ENCODE measurements around the gene CDKN2B-AS1. TPM values are rescaled to one million over a fixed set of nuclear protein-coding genes. Genes with fewer than 3 reads are reported as not detected.

CDKN2B-AS1 gene
- total and polyA plus RNA-seq, 3 donors from 2014 or later = 2.2 to 3.5 (median 3.0) TPM

DNA sequence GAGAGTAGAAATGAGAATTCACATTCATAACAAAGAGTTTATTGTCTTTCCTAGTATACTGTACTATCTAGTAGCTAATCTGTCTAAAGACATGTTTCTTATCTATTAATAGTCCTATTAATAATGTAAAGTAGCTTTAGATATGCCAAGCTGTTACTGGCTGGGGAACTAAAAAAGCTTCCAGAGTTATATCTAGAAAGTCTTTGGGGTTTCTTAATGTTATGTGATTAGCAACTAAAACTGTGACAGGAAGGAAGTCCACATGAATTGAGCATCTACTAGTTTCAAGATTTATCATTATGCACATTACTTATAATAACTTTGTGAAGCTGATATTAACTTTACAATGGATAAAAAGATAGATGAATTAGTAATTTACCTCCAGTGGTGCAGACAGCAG lies 137.2 kb downstream of the CDKN2B-AS1 start:
- Histone ChIP-seq H3K9me3 (no peaks in the 10 kb centered on the region), H3K36me3 (ENCODE audit: low read depth, missing control alignments) (no peaks in the 10 kb centered on the region)
- intact Hi-C loops (cut with DNase I; ENCODE audit: low total_unique reads) = no loop called here

DNA sequence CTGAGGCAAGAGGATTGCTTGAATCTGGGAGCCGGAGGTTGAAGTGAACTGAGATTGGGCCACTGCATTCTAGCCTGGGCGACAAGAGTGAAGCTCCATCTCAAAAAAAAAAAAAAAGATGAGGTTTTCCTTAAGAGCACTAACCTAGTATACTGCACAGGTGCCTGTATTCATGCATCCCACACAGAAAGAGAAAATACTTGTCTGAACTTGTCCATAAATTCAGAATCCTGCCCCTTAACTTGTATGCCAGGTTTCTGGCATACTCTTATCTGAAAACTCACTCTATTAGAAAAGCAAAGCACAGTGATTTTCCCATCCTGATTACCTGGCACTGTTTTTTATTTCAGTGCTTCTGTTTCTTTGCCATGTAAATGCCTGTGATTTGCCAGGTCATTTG lies 139.8 kb downstream of the CDKN2B-AS1 start:
- H3K27me3 ChIP-seq = no peaks in the 10 kb centered on the region
- H3K4me3 ChIP-seq = no peak overlapping the region
- WGBS, 2 donors = 79 to 80% methylated on average over 2 of the region's 2 CpGs
- no peaks in the 10 kb centered on the region for H3K9me3 ChIP-seq
- intact Hi-C loops (cut with DNase I; ENCODE audit: low total_unique reads) = no loop called here
- TF ChIP-seq, protein P1, sequence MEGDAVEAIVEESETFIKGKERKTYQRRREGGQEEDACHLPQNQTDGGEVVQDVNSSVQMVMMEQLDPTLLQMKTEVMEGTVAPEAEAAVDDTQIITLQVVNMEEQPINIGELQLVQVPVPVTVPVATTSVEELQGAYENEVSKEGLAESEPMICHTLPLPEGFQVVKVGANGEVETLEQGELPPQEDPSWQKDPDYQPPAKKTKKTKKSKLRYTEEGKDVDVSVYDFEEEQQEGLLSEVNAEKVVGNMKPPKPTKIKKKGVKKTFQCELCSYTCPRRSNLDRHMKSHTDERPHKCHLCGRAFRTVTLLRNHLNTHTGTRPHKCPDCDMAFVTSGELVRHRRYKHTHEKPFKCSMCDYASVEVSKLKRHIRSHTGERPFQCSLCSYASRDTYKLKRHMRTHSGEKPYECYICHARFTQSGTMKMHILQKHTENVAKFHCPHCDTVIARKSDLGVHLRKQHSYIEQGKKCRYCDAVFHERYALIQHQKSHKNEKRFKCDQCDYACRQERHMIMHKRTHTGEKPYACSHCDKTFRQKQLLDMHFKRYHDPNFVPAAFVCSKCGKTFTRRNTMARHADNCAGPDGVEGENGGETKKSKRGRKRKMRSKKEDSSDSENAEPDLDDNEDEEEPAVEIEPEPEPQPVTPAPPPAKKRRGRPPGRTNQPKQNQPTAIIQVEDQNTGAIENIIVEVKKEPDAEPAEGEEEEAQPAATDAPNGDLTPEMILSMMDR (IDR thresholded peaks at IDR 0.05) = no peak
- TF ChIP-seq POLR2A (IDR thresholded peaks at IDR 0.05) = no peak
- H3K27ac ChIP-seq = no peak overlapping the region
- no peaks in the 10 kb centered on the region for H3K4me1 ChIP-seq
- DNase-seq = no peak
- H3K36me3 ChIP-seq (ENCODE audit: low read depth, missing control alignments) = no peaks in the 10 kb centered on the region

More for the DNA sequence above, 137.2 kb downstream of the CDKN2B-AS1 start:
- Histone ChIP-seq H3K4me3 (no peak overlapping the region), H3K4me1 (no peaks in the 10 kb centered on the region), H3K27me3 (no peaks in the 10 kb centered on the region), H3K27ac (no peak overlapping the region)
- TF ChIP-seq, protein P1 (IDR thresholded peaks at IDR 0.05) = no peak
- TF ChIP-seq POLR2A (IDR thresholded peaks at IDR 0.05) = no peak
- no peak for DNase-seq

DNA sequence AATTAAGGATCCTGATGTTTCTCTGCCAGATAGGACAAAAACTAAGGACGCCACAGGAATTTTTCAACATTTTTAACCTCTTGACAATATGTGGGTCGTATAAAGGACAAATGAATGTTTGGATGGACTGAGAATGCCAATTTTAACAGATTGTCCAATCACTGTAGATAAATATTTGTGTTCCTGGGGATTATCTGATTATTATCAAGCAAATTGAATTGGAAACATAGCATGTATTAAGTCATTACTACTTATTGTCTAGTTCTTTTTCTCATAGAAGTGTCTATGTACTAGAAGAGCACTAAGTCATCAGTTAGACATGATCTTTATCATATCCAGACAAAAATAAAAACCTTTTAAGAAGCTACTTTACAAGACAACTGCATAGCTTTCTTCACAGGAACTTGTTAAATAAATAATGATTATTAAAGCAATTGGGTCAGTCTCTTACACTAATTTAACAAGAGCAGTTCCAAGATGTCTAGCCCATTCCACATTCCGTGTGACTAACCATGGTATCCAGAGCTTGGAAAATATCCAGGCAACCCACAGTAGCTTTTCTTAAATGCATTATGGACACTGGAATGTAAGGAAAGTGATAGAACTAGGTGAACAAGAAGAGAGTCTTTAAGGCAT lies 142.0 kb downstream of the CDKN2B-AS1 start:
- no peaks in the 10 kb centered on the region for H3K4me1 ChIP-seq

DNA sequence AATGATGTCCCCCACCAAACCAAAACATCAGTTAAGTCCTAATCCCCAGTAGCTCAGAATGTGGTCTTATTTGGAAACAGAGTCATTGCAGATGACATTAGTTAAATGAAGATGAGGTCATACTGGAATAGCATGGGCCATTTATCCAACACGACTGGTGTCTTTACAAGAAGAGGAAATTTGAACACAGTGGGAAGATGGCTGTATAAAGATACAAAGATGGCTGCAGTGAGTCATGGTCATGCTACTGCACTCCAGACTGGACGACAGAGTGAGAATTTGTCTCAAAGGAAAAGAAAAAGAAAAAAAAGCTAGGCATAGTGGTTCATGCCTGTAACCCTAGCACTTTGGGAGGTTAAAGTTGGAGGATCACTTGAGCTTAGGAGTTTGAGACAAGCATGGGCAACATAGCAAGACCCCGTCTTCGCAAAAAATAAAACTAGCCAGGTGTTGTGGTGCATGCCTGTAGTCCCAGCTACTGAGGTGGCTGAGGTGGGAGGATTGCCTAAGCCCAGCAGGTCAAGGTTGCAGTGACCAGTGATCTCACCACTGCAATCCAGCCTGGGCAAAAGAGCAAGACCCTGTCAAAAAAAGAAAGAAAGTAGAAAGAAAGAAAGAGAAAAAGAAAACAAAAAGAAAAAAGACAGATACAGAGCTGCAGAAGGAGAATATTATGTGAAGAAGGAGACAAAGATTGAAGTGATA lies 144.5 kb downstream of the CDKN2B-AS1 start:
- 80 to 92% methylated on average over 4 of the region's 4 CpGs for WGBS, 2 donors
- Histone ChIP-seq H3K4me1 (no peaks in the 10 kb centered on the region), H3K27ac (no peak overlapping the region), H3K27me3 (no peaks in the 10 kb centered on the region), H3K9me3 (no peaks in the 10 kb centered on the region), H3K36me3 (ENCODE audit: low read depth, missing control alignments) (no peaks in the 10 kb centered on the region), H3K4me3 (no peak overlapping the region)
- intact Hi-C loops (cut with DNase I; ENCODE audit: low total_unique reads) = no loop called here
- TF ChIP-seq, protein P1 (IDR thresholded peaks at IDR 0.05) = no peak
- no peak for TF ChIP-seq POLR2A (IDR thresholded peaks at IDR 0.05)
- no peak for DNase-seq

More for the DNA sequence above, 142.0 kb downstream of the CDKN2B-AS1 start:
- no peaks in the 10 kb centered on the region for H3K36me3 ChIP-seq (ENCODE audit: low read depth, missing control alignments)
- no peak overlapping the region for H3K4me3 ChIP-seq
- no peak for DNase-seq
- H3K9me3 ChIP-seq = no peaks in the 10 kb centered on the region
- no peak overlapping the region for H3K27ac ChIP-seq
- WGBS, 2 donors = 66 to 77% methylated on average over 3 of the region's 3 CpGs
- intact Hi-C loops (cut with DNase I; ENCODE audit: low total_unique reads) = no loop called here
- TF ChIP-seq, protein P1 (IDR thresholded peaks at IDR 0.05) = no peak
- no peak for TF ChIP-seq POLR2A (IDR thresholded peaks at IDR 0.05)
- H3K27me3 ChIP-seq = no peaks in the 10 kb centered on the region
